ENCODE measurements around the gene GLE1. TPM values are rescaled to one million over a fixed set of nuclear protein-coding genes. Genes with fewer than 3 reads are reported as not detected.

The GLE1 gene
- total RNA-seq: 10 to 100 TPM; 14.7 to 16.6 TPM
- 15.9 TPM for polyA plus RNA-seq (2013, experiment 1 of 2)
- polyA plus RNA-seq (2013, experiment 2 of 2): 17.1 TPM
- long read RNA-seq, experiment 1, partial matches to known transcripts: 5 of 6 reads
- long read RNA-seq, experiment 1, other reads (novel, unspliced or antisense): 1 of 6 reads
- long read RNA-seq, experiment 2, transcript GLE1-201 (16 exons, 3,321 nt): major isoform, 28 of 41 reads
- long read RNA-seq, experiment 2, partial matches to known transcripts: 5 of 41 reads
- long read RNA-seq, experiment 2, other reads (novel, unspliced or antisense): 7 of 41 reads
- long read RNA-seq, experiment 3, transcript GLE1-201 (16 exons, 3,321 nt): major isoform, 125 of 181 reads
- long read RNA-seq, experiment 3, partial matches to known transcripts: 4 of 181 reads
- long read RNA-seq, experiment 3, other reads (novel, unspliced or antisense): 49 of 181 reads
- long read RNA-seq, experiment 4, partial matches to known transcripts: 0 of 6 reads
- long read RNA-seq, experiment 4, other reads (novel, unspliced or antisense): 1 of 6 reads

DNA sequence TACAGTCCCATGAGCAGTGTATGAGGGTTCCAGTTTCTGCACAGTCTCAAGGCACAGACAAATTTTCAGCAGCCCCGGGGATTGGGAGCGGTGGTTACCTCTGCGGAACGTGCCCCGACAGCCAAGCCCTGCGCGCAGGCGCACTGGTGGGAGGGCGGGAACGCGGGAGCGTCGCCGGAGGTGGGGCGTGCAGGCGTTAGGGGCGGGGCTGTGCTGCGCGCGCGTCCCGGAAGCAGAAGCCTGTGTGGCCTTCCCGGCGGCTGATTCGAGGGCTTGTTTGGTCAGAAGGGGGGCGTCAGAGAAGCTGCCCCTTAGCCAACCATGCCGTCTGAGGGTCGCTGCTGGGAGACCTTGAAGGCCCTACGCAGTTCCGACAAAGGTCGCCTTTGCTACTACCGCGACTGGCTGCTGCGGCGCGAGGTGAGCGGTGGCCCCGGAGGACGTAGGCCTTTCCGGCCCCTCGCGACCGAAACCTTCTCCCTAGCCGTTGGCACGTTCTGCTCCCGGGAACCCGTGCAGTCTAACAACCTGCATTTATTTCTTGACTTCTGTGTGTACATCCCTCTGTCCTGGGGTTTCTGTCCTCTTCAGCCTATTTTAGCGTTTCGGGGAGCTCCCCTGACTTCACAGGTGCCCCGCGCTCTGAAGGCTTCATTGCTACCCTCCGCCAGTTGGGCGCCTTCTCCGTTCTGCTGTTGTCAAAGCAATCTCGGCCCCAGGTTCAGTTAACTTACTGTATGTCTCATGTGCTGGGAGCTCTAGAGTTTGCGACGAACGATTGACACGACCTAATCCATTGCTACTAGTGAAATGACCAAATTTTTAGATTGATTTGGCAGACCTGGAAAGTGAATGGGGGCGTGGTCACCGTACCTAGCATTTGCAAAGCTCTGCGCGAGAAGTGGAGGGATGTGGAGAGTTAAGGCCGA lies at the start of gene GLE1:
Gene GLE1 (plus strand): TSS at position 235 of the 929 bp plus-strand sequence. CDS start 87 bp downstream, at position 322.
- peak within 1 kb of the TSS; percentile 93 for H3K27ac Mint-ChIP-seq
- H3K36me3 Mint-ChIP-seq (ENCODE audit: low read depth): peaks cover 22% of the 10 kb centered on the region
- Histone ChIP-seq H3K4me1 (ENCODE audit: control insufficient read depth, insufficient read depth, low read length) (no peaks in the 10 kb centered on the region), H3K27me3 (ENCODE audit: control insufficient read depth, insufficient read depth, low read length, poor library complexity, severe bottlenecking) (no peaks in the 10 kb centered on the region), H3K9ac (ENCODE audit: extremely low read depth, low read length, poor library complexity, severe bottlenecking) (peak within 1 kb of the TSS; percentile 88), H3K9me3 (ENCODE audit: control insufficient read depth, low read length) (no peaks in the 10 kb centered on the region), H3K27ac (ENCODE audit: low read depth, low read length) (peak within 1 kb of the TSS; percentile 28), H3K4me3 (ENCODE audit: low read length) (peak within 1 kb of the TSS; percentile 92), H3K36me3 (ENCODE audit: control insufficient read depth, insufficient read depth, low read length) (peaks cover 30% of the 10 kb centered on the region)
- DNase-seq: peak; percentile 98
- H3K9me3 Mint-ChIP-seq: no peaks in the 10 kb centered on the region
- peak within 1 kb of the TSS; percentile 82 for H3K4me3 Mint-ChIP-seq
- no peaks in the 10 kb centered on the region for H3K27me3 Mint-ChIP-seq (ENCODE audit: insufficient read depth)
- TF ChIP-seq, protein P1, sequence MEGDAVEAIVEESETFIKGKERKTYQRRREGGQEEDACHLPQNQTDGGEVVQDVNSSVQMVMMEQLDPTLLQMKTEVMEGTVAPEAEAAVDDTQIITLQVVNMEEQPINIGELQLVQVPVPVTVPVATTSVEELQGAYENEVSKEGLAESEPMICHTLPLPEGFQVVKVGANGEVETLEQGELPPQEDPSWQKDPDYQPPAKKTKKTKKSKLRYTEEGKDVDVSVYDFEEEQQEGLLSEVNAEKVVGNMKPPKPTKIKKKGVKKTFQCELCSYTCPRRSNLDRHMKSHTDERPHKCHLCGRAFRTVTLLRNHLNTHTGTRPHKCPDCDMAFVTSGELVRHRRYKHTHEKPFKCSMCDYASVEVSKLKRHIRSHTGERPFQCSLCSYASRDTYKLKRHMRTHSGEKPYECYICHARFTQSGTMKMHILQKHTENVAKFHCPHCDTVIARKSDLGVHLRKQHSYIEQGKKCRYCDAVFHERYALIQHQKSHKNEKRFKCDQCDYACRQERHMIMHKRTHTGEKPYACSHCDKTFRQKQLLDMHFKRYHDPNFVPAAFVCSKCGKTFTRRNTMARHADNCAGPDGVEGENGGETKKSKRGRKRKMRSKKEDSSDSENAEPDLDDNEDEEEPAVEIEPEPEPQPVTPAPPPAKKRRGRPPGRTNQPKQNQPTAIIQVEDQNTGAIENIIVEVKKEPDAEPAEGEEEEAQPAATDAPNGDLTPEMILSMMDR (conservative IDR thresholded peaks at IDR 0.05): peak; percentile 10
- H3K4me1 Mint-ChIP-seq: peaks cover 6% of the 10 kb centered on the region
- WGBS, 2 experiments (ENCODE audit: insufficient coverage in 1 of 2, insufficient read length in 1 of 2): 1 to 2% methylated on average over 29 to 64 of the region's 64 CpGs

GRCh38 chr9:128454991-128455390 lies 49.5 kb upstream of the GLE1 start:
- Mint-ChIP-seq H3K27me3 (ENCODE audit: insufficient read depth) (peaks cover 64% of the 10 kb centered on the region), H3K4me1 (peaks cover 9% of the 10 kb centered on the region), H3K27ac (no peak overlapping the region), H3K36me3 (ENCODE audit: low read depth) (peaks cover 13% of the 10 kb centered on the region), H3K9me3 (no peaks in the 10 kb centered on the region), H3K4me3 (peak overlapping the region; percentile 78)
- Histone ChIP-seq H3K4me3 (ENCODE audit: low read length) (no peak overlapping the region), H3K4me1 (ENCODE audit: control insufficient read depth, insufficient read depth, low read length) (no peaks in the 10 kb centered on the region), H3K27ac (ENCODE audit: low read depth, low read length) (no peak overlapping the region), H3K27me3 (ENCODE audit: control insufficient read depth, insufficient read depth, low read length, poor library complexity, severe bottlenecking) (peaks cover 22% of the 10 kb centered on the region), H3K9me3 (ENCODE audit: control insufficient read depth, low read length) (no peaks in the 10 kb centered on the region), H3K9ac (ENCODE audit: extremely low read depth, low read length, poor library complexity, severe bottlenecking) (no peak overlapping the region), H3K36me3 (ENCODE audit: control insufficient read depth, insufficient read depth, low read length) (peaks cover 8% of the 10 kb centered on the region)
- 94 to 97% methylated on average over 11 to 14 of the region's 14 CpGs for WGBS, 2 experiments (ENCODE audit: insufficient coverage in 1 of 2, insufficient read length in 1 of 2)
- TF ChIP-seq, protein P1 (conservative IDR thresholded peaks at IDR 0.05): no peak
- no peak for DNase-seq
